Ovary (tissue), 9 donors: Measurements from ENCODE around the gene RBPJ. TPM values are rescaled to one million over a fixed set of nuclear protein-coding genes. Genes with fewer than 3 reads are reported as not detected.

Experiments used
- DNase-seq, 5 donors: peaks; one replicate each; pipeline ENCODE4 v3.0.0-alpha.2; 2019 to 2020
- H3K27ac ChIP-seq, 2 donors: fragments of 200-600 bp; one replicate each; pipeline versions ENCODE4 v1.5.1 to v1.8.0; 2019 to 2022
- H3K27me3 ChIP-seq: fragments of 200-600 bp; one replicate; pipeline ENCODE4 v1.8.0; 2022
- H3K36me3 ChIP-seq: fragments of 200-600 bp; sonication (generic); one replicate; pipeline ENCODE4 v1.5.1; 2019
- H3K4me1 ChIP-seq: one replicate; pipeline ENCODE4 v1.8.1; 2013; ENCODE audit warnings: mild to moderate bottlenecking, moderate library complexity; ENCODE audit not compliant: insufficient read depth
- H3K4me3 ChIP-seq: fragments of 200-600 bp; sonication (generic); one replicate; pipeline ENCODE4 v1.5.1; 2017
- H3K9me3 ChIP-seq, 2 donors: fragments of 200-600 bp in 1 of 2; sonication (generic) in 1 of 2; one replicate each; pipeline versions ENCODE4 v1.5.1 to v1.8.1; 2013 to 2019; ENCODE audit warnings: mild to moderate bottlenecking in 1 of 2, moderate library complexity in 1 of 2
- EP300 ChIP-seq: sonication (generic); formaldehyde crosslinking; IDR thresholded peaks from one replicate; pipeline ENCODE4 v1.6.1; 2017; ENCODE audit warnings: antibody characterized with exemption
- POLR2A ChIP-seq: fragments of 450-650 bp; IDR thresholded peaks from one replicate; pipeline ENCODE4 v1.6.1; 2017; ENCODE audit warnings: antibody characterized with exemption, mild to moderate bottlenecking, moderate library complexity
- WGBS, 3 donors: extraction: QIAGEN DNeasy Blood & Tissue Kit in 1 of 3; methylation state at CpG; one replicate each; pipeline versions ENCODE4 v1.1.5 to v1.1.7; 2013 to 2017; 5-methylcytosine and 5-hydroxymethylcytosine counted together
- intact Hi-C, 4 donors: fragments of 100-400 bp; cut with DNase I; formaldehyde crosslinking; loops; one replicate each; pipeline versions ENCODE4 v1.11.0 to v1.15.1; 2022 to 2023
- polyA plus RNA-seq, 2 donors: library from polyadenylated mRNA; stranded (reverse); fragments of 200-250 nt in 1 of 2; fragments of 350-450 nt in 1 of 2; fragmentation: Illumina TruSeq in 1 of 2; extraction: RNeasy Lipid Tissue Mini Kit (QIAGEN cat#74804) in 1 of 2; gene quantifications; one replicate each; pipeline ENCODE4 v1.2.3, GENCODE V29; 2013 to 2014
- total RNA-seq, 7 donors: library from RNA; depleted of rRNA in 2 of 7; stranded (reverse); fragments of >200 nt in 2 of 7; fragmentation: NEBNext Ultra II Directional in 3 of 7; extraction: Animal tissue kit (Norgen Biotek cat#: 25700) in 3 of 7; gene quantifications; one replicate each; pipeline versions ENCODE4 v1.1.0 to v1.2.4, GENCODE V29; 2016 to 2023
- TF ChIP-seq, protein P1 (sequence below), 3 donors: fragments of 450-650 bp in 2 of 3; fragments of 200-600 bp in 1 of 3; IDR thresholded peaks; one replicate each; pipeline versions ENCODE4 v1.5.1 to v1.8.0; 2016 to 2022; ENCODE audit warnings: antibody characterized with exemption in 3 of 3, mild to moderate bottlenecking in 1 of 3
- donor health status: DM: no; HTN: no; CAD: no; lungs with moderate emphysema.
- donor health status: DM: no; HTN: no; CAD: no.
- donor health status: Bipolar disorder and iron deficiency.
- donor health status: DM: yes; HTN: yes; CAD: no.
- donor health status: DM: no; HTN: no; CAD: no.
- donor health status: DM: yes; HTN: yes; CAD: no.

Gene RBPJ
- total and polyA plus RNA-seq, 9 donors, result 36.0 to 75.1 (median 62.7) TPM

DNA sequence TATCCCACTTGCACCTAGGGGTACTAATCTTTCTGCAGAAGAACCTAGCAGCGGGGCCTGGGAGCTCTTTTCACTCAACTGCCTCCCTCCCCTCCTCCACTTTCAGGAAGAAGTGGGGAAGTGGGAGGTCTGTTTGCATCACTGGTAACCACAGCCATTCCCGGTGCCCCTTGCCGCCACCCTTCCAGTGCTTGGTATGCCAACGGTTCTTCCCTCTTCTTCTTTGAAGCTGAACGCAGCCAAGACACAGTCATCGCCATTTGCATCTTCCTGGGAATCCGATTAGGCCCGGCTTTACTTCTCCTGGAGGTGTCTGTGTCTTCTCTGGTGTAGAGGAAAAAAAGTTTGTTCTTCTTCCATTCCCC is 47.2 kb upstream of the RBPJ start:
- no peak overlapping the region for H3K4me3 ChIP-seq
- H3K36me3 ChIP-seq, result no peaks in the 10 kb centered on the region
- DNase-seq, result no peak
- H3K4me1 ChIP-seq, result no peaks in the 10 kb centered on the region
- WGBS, 3 donors, result 78 to 83% (median 81%) methylated on average over 8 of the region's 8 CpGs
- intact Hi-C loops, result no loop called here
- H3K27ac ChIP-seq, result no peak overlapping the region
- no peak for TF ChIP-seq EP300
- TF ChIP-seq, protein P1, sequence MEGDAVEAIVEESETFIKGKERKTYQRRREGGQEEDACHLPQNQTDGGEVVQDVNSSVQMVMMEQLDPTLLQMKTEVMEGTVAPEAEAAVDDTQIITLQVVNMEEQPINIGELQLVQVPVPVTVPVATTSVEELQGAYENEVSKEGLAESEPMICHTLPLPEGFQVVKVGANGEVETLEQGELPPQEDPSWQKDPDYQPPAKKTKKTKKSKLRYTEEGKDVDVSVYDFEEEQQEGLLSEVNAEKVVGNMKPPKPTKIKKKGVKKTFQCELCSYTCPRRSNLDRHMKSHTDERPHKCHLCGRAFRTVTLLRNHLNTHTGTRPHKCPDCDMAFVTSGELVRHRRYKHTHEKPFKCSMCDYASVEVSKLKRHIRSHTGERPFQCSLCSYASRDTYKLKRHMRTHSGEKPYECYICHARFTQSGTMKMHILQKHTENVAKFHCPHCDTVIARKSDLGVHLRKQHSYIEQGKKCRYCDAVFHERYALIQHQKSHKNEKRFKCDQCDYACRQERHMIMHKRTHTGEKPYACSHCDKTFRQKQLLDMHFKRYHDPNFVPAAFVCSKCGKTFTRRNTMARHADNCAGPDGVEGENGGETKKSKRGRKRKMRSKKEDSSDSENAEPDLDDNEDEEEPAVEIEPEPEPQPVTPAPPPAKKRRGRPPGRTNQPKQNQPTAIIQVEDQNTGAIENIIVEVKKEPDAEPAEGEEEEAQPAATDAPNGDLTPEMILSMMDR (IDR thresholded peaks at IDR 0.05), result no peak
- no peak for TF ChIP-seq POLR2A
- no peaks in the 10 kb centered on the region for H3K27me3 ChIP-seq
- no peaks in the 10 kb centered on the region for H3K9me3 ChIP-seq

DNA sequence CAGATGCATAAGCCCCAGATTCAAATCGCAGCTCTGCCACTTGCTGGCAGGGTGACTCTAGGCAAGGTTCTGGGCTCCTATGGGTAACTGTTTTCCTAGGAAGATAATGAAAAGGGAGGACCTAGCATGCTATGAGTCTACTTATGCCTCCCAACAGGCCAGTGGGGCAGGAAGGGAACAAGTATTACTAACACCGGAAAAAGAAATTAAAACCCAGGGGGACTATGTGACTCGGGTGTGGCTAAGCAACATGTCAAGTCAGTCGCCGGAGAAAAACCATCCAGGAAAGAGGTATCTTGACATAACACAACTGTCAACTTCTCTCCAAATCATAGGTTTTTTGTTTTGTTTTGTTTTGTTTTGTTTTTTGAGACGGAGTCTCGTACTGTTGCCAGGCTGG is 45.5 kb upstream of the RBPJ start:
- no peak for TF ChIP-seq EP300
- TF ChIP-seq POLR2A, result no peak
- TF ChIP-seq, protein P1 (IDR thresholded peaks at IDR 0.05), result no peak
- H3K4me1 ChIP-seq, result no peaks in the 10 kb centered on the region
- intact Hi-C loops, result no loop called here
- H3K27me3 ChIP-seq, result no peaks in the 10 kb centered on the region
- 87 to 90% (median 88%) methylated on average over 7 of the region's 7 CpGs for WGBS, 3 donors
- no peak for DNase-seq
- H3K27ac ChIP-seq, result no peak overlapping the region
- H3K36me3 ChIP-seq, result no peaks in the 10 kb centered on the region
- no peaks in the 10 kb centered on the region for H3K9me3 ChIP-seq
- H3K4me3 ChIP-seq, result no peak overlapping the region

DNA sequence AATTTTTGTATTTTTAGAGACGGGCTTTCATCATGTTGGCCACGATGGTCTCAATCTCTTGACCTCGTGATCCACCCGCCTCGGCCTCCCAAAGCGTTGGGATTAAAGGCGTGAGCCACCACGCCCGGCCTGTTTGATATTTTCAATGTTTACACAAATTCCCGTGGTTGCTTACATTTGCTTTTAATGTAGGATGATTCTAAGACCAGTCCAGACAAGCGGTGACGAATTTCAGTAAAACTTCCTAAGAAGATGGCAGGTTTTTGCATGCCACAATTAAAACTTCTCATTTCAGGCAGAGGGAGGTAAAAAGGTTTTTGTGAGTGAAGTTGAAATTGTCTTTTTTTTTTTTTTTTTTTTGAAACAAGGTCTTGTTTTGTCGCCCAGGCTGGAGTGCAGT is 41.4 kb upstream of the RBPJ start:
- H3K9me3 ChIP-seq, result no peaks in the 10 kb centered on the region
- intact Hi-C loops, result no loop called here
- no peaks in the 10 kb centered on the region for H3K4me1 ChIP-seq
- no peak for TF ChIP-seq EP300
- TF ChIP-seq, protein P1 (IDR thresholded peaks at IDR 0.05), result no peak
- TF ChIP-seq POLR2A, result no peak
- no peaks in the 10 kb centered on the region for H3K27me3 ChIP-seq
- H3K27ac ChIP-seq, result no peak overlapping the region
- DNase-seq, result no peak
- WGBS, 3 donors, result 92 to 94% (median 93%) methylated on average over 13 of the region's 13 CpGs
- H3K4me3 ChIP-seq, result no peak overlapping the region
- H3K36me3 ChIP-seq, result no peaks in the 10 kb centered on the region

DNA sequence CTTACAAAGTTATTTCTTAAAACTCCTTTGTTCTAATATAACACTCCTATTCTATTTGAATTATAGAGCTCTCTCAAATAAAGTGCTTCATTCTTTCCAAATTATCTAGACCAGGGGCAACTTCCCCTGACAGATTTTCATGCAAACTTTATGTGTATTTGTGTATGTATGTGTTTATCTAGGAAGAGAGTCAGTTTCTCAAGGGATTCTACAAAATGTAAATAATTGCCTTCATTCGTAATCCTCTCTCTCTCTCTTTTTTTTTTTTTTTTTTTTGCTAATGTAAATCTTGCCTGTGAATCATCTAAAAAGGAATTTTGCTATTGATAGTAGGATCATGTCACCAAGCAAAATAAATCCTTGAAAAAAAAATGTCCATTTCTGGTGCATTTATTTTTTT is 38.9 kb upstream of the RBPJ start:
- no peak for DNase-seq
- Histone ChIP-seq H3K4me1 (no peaks in the 10 kb centered on the region), H3K4me3 (no peak overlapping the region), H3K27ac (no peak overlapping the region), H3K9me3 (no peaks in the 10 kb centered on the region), H3K27me3 (no peaks in the 10 kb centered on the region), H3K36me3 (no peaks in the 10 kb centered on the region)
- WGBS, 3 donors, result 35 to 59% (median 39%) methylated on average over 1 of the region's 1 CpG
- TF ChIP-seq EP300, result no peak
- TF ChIP-seq, protein P1 (IDR thresholded peaks at IDR 0.05), result no peak
- TF ChIP-seq POLR2A, result no peak
- intact Hi-C loops, result no loop called here

DNA sequence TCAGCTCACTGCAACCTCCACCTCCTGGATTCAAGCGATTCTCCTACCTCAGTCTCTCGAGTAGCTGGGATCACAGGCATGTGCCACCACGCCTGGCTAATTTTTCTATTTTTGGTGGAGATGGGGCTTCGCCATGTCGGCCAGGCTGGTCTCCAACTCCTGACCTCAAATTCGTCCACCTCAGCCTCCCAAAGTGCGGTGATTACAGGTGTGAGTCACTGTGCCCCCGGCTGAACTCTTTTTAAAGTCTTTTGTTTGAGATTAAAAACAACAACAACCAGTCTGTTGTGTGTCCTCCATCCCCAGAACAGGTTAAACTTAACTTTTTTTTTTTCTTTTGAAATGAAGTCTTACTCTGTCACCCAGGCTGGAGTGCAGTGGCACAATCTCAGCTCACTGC is 36.3 kb upstream of the RBPJ start:
- no peak for TF ChIP-seq POLR2A
- no peak for TF ChIP-seq EP300
- TF ChIP-seq, protein P1 (IDR thresholded peaks at IDR 0.05), result no peak
- WGBS, 3 donors, result 81 to 89% (median 87%) methylated on average over 8 of the region's 8 CpGs
- intact Hi-C loops, result no loop called here

More for the DNA sequence above, 36.3 kb upstream of the RBPJ start:
- Histone ChIP-seq H3K4me3 (no peak overlapping the region), H3K4me1 (no peaks in the 10 kb centered on the region), H3K9me3 (no peaks in the 10 kb centered on the region), H3K36me3 (no peaks in the 10 kb centered on the region), H3K27me3 (no peaks in the 10 kb centered on the region), H3K27ac (no peak overlapping the region)
- DNase-seq, result no peak
